ENCODE data around the gene PARP14.

Gene PARP14

DNA sequence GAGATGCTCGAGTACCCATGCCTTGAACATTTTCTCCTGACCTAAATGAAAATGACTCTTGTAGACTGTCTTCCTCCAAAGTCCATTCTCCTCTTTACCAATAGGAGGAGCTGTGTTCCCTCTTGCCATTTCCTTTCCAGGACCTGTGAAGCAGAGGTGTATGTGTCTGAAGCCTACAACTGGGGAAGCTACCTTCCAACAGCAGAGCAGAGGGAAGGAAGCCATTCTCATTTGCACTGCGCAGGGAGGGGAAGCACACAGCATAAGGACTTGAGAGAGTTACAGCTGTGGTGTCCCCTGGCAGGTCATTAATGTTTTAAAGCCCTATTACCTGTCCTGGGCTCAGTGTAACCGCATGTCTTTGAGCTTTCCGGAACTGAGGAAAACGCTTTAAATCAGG is 74.3 kb downstream of the PARP14 start:
- in situ Hi-C loops (cut with HindIII; ENCODE audit: low pct_ligation_motif_present, low pct_unique_long_range_greater_than_20kb, low sequenced_read_pairs), result no loop called here
- peak; percentile 58 for DNase-seq

DNA sequence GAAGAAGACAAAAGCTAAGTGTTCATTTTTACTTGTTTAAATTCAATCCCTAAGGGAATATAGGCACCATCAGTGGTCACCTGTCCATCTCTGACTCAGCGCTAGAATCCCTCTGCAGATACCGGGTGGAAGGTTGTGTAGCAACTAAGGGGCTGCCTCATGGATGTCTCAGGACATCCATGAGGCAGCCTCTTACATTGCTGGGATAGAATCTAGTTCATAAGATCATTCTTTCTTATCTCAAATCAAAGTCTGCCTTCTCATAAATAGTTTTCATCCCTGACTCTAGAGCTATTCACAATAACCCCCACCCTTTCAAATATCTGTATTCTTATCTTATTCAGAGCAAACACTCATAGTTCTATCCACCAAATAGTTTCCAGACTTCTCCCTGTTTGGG is 74.9 kb downstream of the PARP14 start:
- no peak for DNase-seq
- in situ Hi-C loops (cut with HindIII; ENCODE audit: low pct_ligation_motif_present, low pct_unique_long_range_greater_than_20kb, low sequenced_read_pairs), result no loop called here

DNA sequence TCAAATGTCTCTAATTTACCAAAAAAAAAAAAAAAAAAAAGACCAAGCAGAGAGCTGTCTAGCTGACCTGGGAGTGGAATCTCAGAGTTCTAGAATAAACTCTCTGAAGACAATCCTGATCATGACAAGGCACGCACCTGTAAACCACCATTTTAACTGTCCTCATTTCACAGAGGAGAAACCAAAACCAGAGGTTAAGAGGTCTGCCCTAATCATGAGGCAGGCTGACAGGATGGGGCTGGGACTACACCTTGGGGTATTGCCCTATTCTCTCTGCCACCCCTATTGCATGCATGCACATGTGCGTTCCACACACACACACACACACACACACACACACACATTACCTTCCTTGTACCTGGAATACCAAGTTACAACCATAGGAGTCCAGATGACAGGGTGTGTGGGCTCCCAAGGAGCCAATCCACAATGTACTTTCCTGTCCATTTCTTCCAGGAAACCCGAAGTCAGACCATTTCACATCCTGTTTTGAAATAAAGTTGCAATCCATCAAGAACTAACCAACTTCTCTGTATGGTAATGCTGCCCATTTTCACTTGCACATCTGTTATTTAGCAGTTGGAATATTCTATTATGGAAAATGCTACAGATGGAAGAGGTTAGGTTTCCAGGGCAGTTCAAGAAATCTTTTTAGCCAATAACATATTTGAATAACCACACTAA is 78.4 kb downstream of the PARP14 start:
- no peak for DNase-seq
- in situ Hi-C loops (cut with HindIII; ENCODE audit: low pct_ligation_motif_present, low pct_unique_long_range_greater_than_20kb, low sequenced_read_pairs), result no loop called here

DNA sequence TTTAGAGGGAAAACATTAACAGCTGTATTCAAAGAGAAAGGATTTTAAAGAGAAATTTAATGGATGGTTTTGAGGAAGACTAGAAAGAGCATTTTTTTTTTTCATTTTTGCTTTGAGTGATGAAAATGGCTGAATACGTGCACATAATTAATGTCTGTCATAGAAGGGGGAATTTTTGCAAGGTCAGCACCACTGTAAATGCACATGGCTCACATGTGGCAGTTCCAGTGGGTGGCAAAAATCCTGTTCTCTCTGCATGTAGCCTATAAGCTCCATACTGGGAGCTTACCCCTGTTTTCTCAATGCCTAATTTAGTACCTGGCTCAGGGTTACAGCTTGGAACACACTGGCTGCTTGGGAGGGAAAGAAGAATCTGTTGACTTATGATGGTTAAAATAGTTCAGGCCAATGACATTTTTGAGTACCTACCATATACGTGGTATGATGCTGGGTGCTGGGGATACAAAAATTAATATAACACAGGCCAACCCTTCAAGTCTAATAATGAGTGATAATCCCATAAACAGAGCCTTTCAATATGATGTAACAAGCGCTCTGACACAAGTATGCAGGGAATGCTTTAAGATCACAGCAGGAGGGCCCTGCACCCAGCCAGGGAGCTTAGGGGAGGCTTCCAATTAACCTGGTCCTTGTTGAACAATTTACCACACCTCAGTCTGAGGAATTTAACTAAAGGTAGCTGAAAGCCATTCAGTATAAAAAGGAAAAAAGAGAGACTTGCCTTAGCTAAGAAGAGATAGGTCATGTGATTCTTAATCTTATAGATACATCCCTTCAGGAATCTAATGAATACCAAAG is 80.0 kb downstream of the PARP14 start:
- DNase-seq, result peak; percentile 44
- in situ Hi-C loops (cut with HindIII; ENCODE audit: low pct_ligation_motif_present, low pct_unique_long_range_greater_than_20kb, low sequenced_read_pairs), result no loop called here

DNA sequence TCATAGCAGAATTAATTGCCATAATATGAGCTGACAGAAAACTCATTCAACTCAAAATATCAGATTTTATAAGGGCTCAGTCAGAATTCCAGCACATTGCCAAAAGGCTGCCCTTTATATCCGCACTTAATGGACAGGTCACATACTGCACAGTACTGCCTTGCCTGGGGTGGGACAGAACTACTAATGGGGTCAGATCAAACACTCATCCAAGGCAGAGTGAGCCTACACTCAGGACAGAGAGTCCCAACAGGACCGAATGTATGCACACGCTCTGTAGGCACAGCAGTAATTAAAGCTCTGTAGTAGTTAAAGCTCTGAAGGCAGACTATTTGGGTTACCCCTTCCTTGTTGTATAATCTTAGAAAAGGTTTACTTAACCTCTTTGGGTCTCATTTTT is 85.8 kb downstream of the PARP14 start:
- no peak for DNase-seq
- in situ Hi-C loops (cut with HindIII; ENCODE audit: low pct_ligation_motif_present, low pct_unique_long_range_greater_than_20kb, low sequenced_read_pairs), result no loop called here

DNA sequence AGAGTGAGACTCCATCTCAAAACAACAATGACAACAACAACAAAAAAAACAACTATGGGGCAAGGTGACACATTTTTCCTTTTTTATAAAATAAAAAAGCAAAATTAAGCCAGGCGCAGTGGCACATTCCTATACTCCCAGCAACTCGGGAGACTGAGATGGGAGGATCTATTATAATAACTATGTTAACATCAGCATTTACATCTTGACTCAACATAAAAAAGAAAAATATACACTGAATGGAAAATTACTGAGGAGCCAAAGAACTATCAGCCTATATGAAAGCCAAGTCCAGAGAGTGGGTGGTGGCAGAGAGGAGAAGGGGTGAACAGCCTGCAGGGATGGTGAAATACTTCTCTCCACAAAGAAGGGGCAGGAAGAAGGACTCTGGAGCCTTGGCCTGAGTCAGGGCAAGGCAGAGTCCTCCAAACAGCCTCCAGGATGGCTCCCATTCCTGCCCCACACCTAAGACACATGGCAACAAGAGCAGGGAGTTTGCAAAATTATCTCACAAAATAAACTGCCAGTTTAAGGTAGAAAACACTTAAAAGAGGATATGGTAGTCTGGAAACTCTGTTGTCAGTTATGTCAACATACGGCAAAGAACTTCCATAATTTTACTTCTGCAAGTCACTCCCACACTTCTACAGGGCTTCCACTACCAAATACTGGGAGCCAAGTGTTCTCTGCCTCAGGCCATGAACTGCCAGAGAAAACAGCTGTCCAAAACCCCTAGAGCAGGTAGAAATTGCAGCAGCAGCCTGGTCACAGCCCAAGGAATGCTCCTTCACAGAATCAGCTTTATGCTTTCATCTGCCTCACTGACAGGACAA is 87.1 kb downstream of the PARP14 start:
- no peak for DNase-seq
- in situ Hi-C loops (cut with HindIII; ENCODE audit: low pct_ligation_motif_present, low pct_unique_long_range_greater_than_20kb, low sequenced_read_pairs), result no loop called here

DNA sequence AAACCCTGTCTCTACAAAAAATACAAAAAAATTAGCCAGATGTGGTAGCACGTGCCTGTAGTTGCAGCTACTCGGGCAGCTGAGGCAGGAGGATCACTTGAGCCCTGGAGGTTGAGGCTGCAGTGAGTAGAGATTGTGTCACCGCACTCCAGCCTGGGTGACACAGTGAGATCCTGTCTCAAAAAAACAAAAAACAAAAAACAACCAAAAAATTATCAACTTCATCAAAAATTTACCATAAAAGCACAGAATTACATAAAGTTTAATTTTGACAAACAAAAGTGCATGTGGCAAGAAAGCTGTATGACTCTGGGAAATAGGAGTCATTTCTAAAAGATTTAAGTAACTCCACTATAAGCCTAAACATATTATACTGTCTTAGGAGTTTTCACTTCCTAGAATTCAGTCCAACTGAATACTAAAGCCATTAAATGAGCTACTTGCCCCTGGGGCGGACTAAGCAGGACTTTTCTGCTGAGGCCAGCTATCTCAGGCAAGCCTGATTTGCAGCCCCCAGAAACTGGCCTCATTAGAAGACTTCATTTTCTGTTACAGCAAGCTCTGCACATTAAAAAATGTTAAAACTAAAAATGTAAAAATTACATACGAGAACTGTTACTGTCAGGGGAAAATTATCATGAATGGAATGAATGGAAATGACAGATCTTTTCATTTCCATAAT is 90.0 kb downstream of the PARP14 start:
- in situ Hi-C loops (cut with HindIII; ENCODE audit: low pct_ligation_motif_present, low pct_unique_long_range_greater_than_20kb, low sequenced_read_pairs), result no loop called here
- DNase-seq, result no peak

DNA sequence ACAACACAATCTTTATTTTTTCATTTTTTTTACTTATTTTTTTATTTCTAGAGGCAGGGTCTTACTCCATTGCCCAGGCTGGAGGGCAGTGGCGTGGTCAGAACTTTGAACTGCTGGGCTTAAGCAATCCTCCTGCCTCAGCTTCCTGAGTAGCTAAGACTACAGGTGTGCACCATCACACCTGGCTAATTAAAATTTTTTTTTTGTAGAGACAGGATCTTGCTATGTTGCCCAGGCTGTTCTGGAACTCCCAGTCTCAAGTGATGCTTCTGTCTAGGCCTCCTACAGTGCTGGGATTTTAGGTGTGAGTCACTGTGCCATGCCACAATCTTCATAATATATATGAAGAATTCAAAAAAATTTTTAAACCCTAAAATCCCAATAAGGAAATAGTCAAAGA is 92.2 kb downstream of the PARP14 start:
- no peak for DNase-seq
- in situ Hi-C loops (cut with HindIII; ENCODE audit: low pct_ligation_motif_present, low pct_unique_long_range_greater_than_20kb, low sequenced_read_pairs), result no loop called here

DNA sequence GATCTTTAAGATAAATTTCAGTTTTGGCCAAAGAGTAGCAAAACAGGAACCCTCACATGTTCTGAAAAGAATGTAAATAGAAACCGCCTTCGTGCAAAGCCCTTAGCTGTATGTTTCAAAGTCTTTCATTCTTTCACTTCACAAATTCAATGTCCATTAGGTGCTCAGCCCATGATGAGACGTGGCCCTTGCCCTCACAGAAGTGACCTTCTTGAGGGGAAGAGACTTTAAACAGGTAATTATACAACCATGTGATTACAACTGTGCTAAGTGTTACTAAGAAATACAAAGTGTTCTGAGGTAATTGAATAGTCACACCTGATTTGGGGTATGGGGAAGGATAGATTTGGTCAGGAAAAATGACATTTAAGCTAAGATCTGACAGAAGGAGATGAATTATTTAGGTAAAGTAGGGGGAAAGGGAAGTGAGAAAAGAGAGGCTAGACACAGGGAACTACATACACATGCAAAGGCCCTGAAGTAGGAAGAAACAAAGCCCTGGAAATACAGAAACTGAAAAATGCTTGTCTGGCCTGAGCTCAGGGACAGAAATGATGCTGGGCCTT is 93.4 kb downstream of the PARP14 start:
- DNase-seq, result no peak
- in situ Hi-C loops (cut with HindIII; ENCODE audit: low pct_ligation_motif_present, low pct_unique_long_range_greater_than_20kb, low sequenced_read_pairs), result no loop called here

DNA sequence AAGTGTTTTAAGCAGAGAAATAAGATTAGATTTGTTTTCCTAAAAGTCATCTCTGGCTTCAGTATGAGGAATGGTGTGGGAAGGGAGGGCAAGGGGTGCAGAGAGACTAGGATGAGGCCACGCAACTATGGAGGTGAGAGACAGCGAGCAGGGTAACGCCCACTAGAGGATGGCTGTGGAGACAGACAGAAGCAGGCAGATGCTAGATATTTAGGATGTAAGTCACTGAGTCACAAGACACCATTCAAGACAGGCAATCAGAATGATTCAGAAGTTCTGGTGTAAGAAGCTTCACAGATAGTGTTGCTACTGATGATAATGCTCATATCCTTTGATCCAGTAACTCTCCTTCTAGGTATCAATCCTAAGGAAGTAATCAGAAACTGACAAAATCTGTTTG is 93.9 kb downstream of the PARP14 start:
- DNase-seq, result peak; percentile 27
- in situ Hi-C loops (cut with HindIII; ENCODE audit: low pct_ligation_motif_present, low pct_unique_long_range_greater_than_20kb, low sequenced_read_pairs), result no loop called here

DNA sequence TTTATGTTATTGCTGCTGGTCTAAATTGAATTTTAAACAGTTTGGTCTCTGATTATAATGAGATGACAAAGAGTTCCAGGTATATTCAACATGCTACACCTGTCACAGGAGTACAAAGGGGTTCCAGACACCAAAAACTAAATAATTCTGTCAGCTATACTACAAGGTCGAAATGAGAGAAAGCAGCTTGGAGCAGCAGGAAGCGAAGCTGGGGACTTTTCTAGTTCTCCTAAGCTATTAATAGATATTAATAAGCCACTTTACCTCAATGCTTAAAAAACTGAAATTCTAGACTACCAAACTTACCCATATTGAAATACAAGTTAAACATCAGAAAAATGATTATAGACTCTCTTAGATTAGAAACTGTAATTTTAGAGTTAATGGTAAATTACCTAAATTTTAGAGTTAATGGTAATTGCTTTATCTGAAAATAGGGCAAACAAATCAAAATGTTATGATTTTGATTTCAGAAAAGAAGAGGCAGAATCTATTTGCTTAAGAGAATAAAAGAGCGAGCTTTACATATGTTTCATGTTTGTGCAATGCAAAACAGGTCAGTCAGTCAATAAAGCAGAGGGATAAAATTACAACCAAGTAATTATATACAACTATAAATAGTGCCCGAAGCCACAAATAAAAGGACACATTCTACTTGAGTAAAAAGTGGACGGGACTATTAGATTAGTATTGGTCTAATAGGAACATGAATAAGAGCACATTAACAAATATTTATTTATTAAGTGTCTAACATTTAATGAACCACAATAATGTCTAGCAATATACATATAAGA is 96.2 kb downstream of the PARP14 start:
- DNase-seq, result no peak

DNA sequence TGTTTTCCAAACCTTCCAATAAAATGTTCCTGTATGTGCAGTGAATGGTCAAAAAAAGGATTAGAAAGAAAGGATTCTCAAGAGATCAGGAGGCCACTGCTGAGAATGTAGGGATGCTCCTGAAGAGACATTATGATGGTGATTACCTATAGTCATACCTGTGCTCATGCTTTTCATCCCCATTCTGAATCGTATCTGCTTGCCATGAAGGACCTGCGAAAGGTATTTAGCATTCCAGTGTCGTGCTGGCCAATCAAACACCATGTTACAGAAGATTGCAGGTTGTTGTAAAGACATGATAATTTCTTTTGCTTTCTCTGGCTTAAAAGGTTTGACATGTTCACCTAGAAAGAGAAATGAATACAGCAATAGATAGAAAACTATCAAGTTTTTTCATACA is 96.9 kb downstream of the PARP14 start:
- DNase-seq, result no peak
- in situ Hi-C loops (cut with HindIII; ENCODE audit: low pct_ligation_motif_present, low pct_unique_long_range_greater_than_20kb, low sequenced_read_pairs), result no loop called here

More for the DNA sequence above, 96.2 kb downstream of the PARP14 start:
- in situ Hi-C loops (cut with HindIII; ENCODE audit: low pct_ligation_motif_present, low pct_unique_long_range_greater_than_20kb, low sequenced_read_pairs), result no loop called here

All from ACHN (cell line).